Osteocyte (in vitro differentiated cells): ENCODE data around the gene CWC15. TPM values are rescaled to one million over a fixed set of nuclear protein-coding genes. Genes with fewer than 3 reads are reported as not detected.
"Not testable (repeated sequence)": the region's sequence is repeated elsewhere in the genome, so short reads cannot be mapped to it uniquely, and the experiment has no call there.

Source experiments
- DNase-seq: peaks from one replicate; pipeline ENCODE4 v3.0.0; 2021; ENCODE audit warnings: mixed read lengths; ENCODE audit not compliant: unreplicated experiment; ENCODE audit errors: extremely low spot score
- H3K27ac Mint-ChIP-seq: one replicate; pipeline ENCODE4 v1.8.0; 2021; ENCODE audit warnings: mild to moderate bottlenecking, mixed read lengths; ENCODE audit not compliant: unreplicated experiment
- H3K27me3 Mint-ChIP-seq: one replicate; pipeline ENCODE4 v1.8.0; 2021; ENCODE audit warnings: mixed read lengths; ENCODE audit not compliant: unreplicated experiment
- H3K36me3 Mint-ChIP-seq: one replicate; pipeline ENCODE4 v1.8.0; 2021; ENCODE audit warnings: mixed read lengths; ENCODE audit not compliant: unreplicated experiment
- H3K4me1 Mint-ChIP-seq: one replicate; pipeline ENCODE4 v1.8.0; 2021; ENCODE audit warnings: mixed read lengths; ENCODE audit not compliant: unreplicated experiment
- H3K4me3 Mint-ChIP-seq: one replicate; pipeline ENCODE4 v1.8.0; 2021; ENCODE audit warnings: mild to moderate bottlenecking, moderate library complexity, mixed read lengths; ENCODE audit not compliant: unreplicated experiment
- H3K9me3 Mint-ChIP-seq: one replicate; pipeline ENCODE4 v1.8.0; 2021; ENCODE audit warnings: mixed read lengths; ENCODE audit not compliant: unreplicated experiment
- CTCF ChIP-seq: fragments of 200-600 bp; sonication (generic); IDR thresholded peaks from 2 replicates; pipeline ENCODE4 v1.5.0; 2021; ENCODE audit warnings: antibody characterized with exemption, mild to moderate bottlenecking, moderate library complexity
- total RNA-seq: library from RNA; stranded (reverse); gene quantifications from 2 replicates; pipeline ENCODE4 v1.2.1, GENCODE V29; 2021

CWC15 gene
- total RNA-seq, 1 donor from 2014 or later = 58.9 TPM

GRCh38 chr11:94922321-94923003, 50.9 kb downstream of the CWC15 start:
- Mint-ChIP-seq H3K4me3 (no peak overlapping the region), H3K27me3 (no peaks in the 10 kb centered on the region), H3K9me3 (no peaks in the 10 kb centered on the region), H3K4me1 (peaks cover 31% of the 10 kb centered on the region), H3K36me3 (no peaks in the 10 kb centered on the region), H3K27ac (no peak overlapping the region)
- peak; percentile 68 for DNase-seq
- TF ChIP-seq CTCF = no peak

- TF ChIP-seq CTCF = no peak
- H3K4me1 Mint-ChIP-seq = peaks cover 11% of the 10 kb centered on the region
- no peak overlapping the region for H3K4me3 Mint-ChIP-seq
- H3K9me3 Mint-ChIP-seq = no peaks in the 10 kb centered on the region
- DNase-seq = no peak
- H3K36me3 Mint-ChIP-seq = peaks cover 3% of the 10 kb centered on the region
- no peaks in the 10 kb centered on the region for H3K27me3 Mint-ChIP-seq
- no peak overlapping the region for H3K27ac Mint-ChIP-seq
Observed at GRCh38 chr11:94920311-94920710, 53.0 kb downstream of the CWC15 start.

GRCh38 chr11:94913718-94914394, 59.5 kb downstream of the CWC15 start:
- H3K27ac Mint-ChIP-seq, H3K27me3 Mint-ChIP-seq, H3K4me1 Mint-ChIP-seq, H3K4me3 Mint-ChIP-seq, DNase-seq, H3K9me3 Mint-ChIP-seq: not testable (repeated sequence)
- peaks cover 13% of the 10 kb centered on the region for H3K36me3 Mint-ChIP-seq

- Mint-ChIP-seq H3K36me3 (peaks cover 13% of the 10 kb centered on the region), H3K9me3 (no peaks in the 10 kb centered on the region), H3K4me3 (no peak overlapping the region), H3K27ac (no peak overlapping the region), H3K4me1 (peaks cover 4% of the 10 kb centered on the region), H3K27me3 (no peaks in the 10 kb centered on the region)
- no peak for TF ChIP-seq CTCF
- peak; percentile 62 for DNase-seq
Observed at GRCh38 chr11:94912806-94913205, 60.5 kb downstream of the CWC15 start.

Other genes with a start within 250 kb of the CWC15 start
- 66.6 and 71.7 TPM in 2 replicates for gene AMOTL1, start 205.2 kb downstream of the CWC15 start, total RNA-seq
- gene KDM4D, start 153 bp upstream of the CWC15 start, total RNA-seq = 0.81 and 0.97 TPM in 2 replicates
- not detected in 2 replicates for gene KDM4E, start 51.7 kb upstream of the CWC15 start, total RNA-seq
- gene KDM4F, start 75.9 kb upstream of the CWC15 start, total RNA-seq = not detected in 2 replicates
- 57.6 and 67.2 TPM in 2 replicates for gene SRSF8, start 93.4 kb upstream of the CWC15 start, total RNA-seq
- 91.6 and 98.0 TPM in 2 replicates for gene ENDOD1, start 116.3 kb upstream of the CWC15 start, total RNA-seq